Endodermal cell (in vitro differentiated cells): ENCODE measurements around the gene GYPE. TPM values are rescaled to one million over a fixed set of nuclear protein-coding genes. Genes with fewer than 3 reads are reported as not detected.
"Not testable (repeated sequence)": the region's sequence is repeated elsewhere in the genome, so short reads cannot be mapped to it uniquely, and the experiment has no call there.

ENCODE experiments used
- DNase-seq: peaks from one replicate; pipeline ENCODE4 v3.0.0-alpha.2; 2017
- H3K27ac ChIP-seq: 2 replicates; pipeline ENCODE4 v1.5.1; 2013; ENCODE audit warnings: mild to moderate bottlenecking, low read depth, low read length, moderate library complexity
- H3K27me3 ChIP-seq: 2 replicates; pipeline ENCODE4 v1.6.1; 2013; ENCODE audit warnings: mild to moderate bottlenecking, low read length, moderate library complexity; ENCODE audit not compliant: insufficient read depth, control insufficient read depth, poor library complexity, severe bottlenecking
- H3K36me3 ChIP-seq: 2 replicates; pipeline ENCODE4 v1.7.0; 2013; ENCODE audit warnings: mild to moderate bottlenecking, low read length, moderate library complexity; ENCODE audit not compliant: control insufficient read depth, insufficient read depth
- H3K4me1 ChIP-seq: one replicate; pipeline ENCODE4 v1.7.0; 2013; ENCODE audit warnings: low read length; ENCODE audit not compliant: control insufficient read depth, insufficient read depth
- H3K4me3 ChIP-seq: 2 replicates; pipeline ENCODE4 v1.5.1; 2013; ENCODE audit warnings: mild to moderate bottlenecking, low read length, moderate library complexity
- H3K9ac ChIP-seq: 2 replicates; pipeline ENCODE4 v1.6.1; 2013; ENCODE audit warnings: mild to moderate bottlenecking, low read length, moderate library complexity; ENCODE audit not compliant: poor library complexity, severe bottlenecking; ENCODE audit errors: extremely low read depth
- H3K9me3 ChIP-seq: 2 replicates; pipeline ENCODE4 v1.6.1; 2013; ENCODE audit warnings: mild to moderate bottlenecking, low read length, moderate library complexity; ENCODE audit not compliant: control insufficient read depth
- H3K27ac Mint-ChIP-seq: 2 replicates; pipeline ENCODE4 v1.8.0; 2020; ENCODE audit warnings: mixed read lengths
- H3K27me3 Mint-ChIP-seq: 2 replicates; pipeline ENCODE4 v1.8.0; 2021; ENCODE audit warnings: mild to moderate bottlenecking, mixed read lengths; ENCODE audit not compliant: insufficient read depth
- H3K36me3 Mint-ChIP-seq: 2 replicates; pipeline ENCODE4 v1.8.0; 2020; ENCODE audit warnings: low read depth, mixed read lengths
- H3K4me1 Mint-ChIP-seq: 2 replicates; pipeline ENCODE4 v1.8.0; 2020; ENCODE audit warnings: mixed read lengths
- H3K4me3 Mint-ChIP-seq: 2 replicates; pipeline ENCODE4 v1.8.0; 2020; ENCODE audit warnings: mild to moderate bottlenecking, moderate library complexity, mixed read lengths
- H3K9me3 Mint-ChIP-seq: 2 replicates; pipeline ENCODE4 v1.8.0; 2020; ENCODE audit warnings: mild to moderate bottlenecking, mixed read lengths
- WGBS, 2 experiments: methylation state at CpG; one replicate each; pipeline versions ENCODE4 v1.1.5 to v1.1.7; 2013; ENCODE audit warnings: missing lambda C conversion rate in 2 of 2, mixed read lengths in 1 of 2; ENCODE audit not compliant: insufficient coverage in 1 of 2, insufficient read length in 1 of 2; 5-methylcytosine and 5-hydroxymethylcytosine counted together
- total RNA-seq, 2 donors: library from RNA; stranded (reverse); fragmentation: NEBNext Ultra II Directional in 1 of 2; extraction: Animal tissue kit (Norgen Biotek cat#: 25700) in 1 of 2; gene quantifications; 2 replicates in 1 of 2; 3 replicates in 1 of 2; pipeline ENCODE4 v1.2.1, GENCODE V29; 2021
- TF ChIP-seq, protein P1 (sequence below): fragments of 200-600 bp; sonication (generic); conservative IDR thresholded peaks from 2 replicates; pipeline ENCODE4 v1.5.0; 2021; ENCODE audit warnings: antibody characterized with exemption, mild to moderate bottlenecking

GYPE gene
- total RNA-seq, 2 donors from 2014 or later: 0.48 TPM; not detected in 1

- Histone ChIP-seq H3K27ac (no peak overlapping the region), H3K27me3 (no peaks in the 10 kb centered on the region), H3K9me3 (no peaks in the 10 kb centered on the region), H3K4me3 (no peak overlapping the region), H3K36me3 (no peaks in the 10 kb centered on the region), H3K9ac (no peak overlapping the region), H3K4me1 (no peaks in the 10 kb centered on the region)
- no peak overlapping the region for H3K27ac Mint-ChIP-seq
- no peaks in the 10 kb centered on the region for H3K9me3 Mint-ChIP-seq
- H3K4me3 Mint-ChIP-seq: no peak overlapping the region
- H3K4me1 Mint-ChIP-seq: peaks cover 8% of the 10 kb centered on the region
- TF ChIP-seq, protein P1, sequence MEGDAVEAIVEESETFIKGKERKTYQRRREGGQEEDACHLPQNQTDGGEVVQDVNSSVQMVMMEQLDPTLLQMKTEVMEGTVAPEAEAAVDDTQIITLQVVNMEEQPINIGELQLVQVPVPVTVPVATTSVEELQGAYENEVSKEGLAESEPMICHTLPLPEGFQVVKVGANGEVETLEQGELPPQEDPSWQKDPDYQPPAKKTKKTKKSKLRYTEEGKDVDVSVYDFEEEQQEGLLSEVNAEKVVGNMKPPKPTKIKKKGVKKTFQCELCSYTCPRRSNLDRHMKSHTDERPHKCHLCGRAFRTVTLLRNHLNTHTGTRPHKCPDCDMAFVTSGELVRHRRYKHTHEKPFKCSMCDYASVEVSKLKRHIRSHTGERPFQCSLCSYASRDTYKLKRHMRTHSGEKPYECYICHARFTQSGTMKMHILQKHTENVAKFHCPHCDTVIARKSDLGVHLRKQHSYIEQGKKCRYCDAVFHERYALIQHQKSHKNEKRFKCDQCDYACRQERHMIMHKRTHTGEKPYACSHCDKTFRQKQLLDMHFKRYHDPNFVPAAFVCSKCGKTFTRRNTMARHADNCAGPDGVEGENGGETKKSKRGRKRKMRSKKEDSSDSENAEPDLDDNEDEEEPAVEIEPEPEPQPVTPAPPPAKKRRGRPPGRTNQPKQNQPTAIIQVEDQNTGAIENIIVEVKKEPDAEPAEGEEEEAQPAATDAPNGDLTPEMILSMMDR: no peak
- H3K36me3 Mint-ChIP-seq: no peaks in the 10 kb centered on the region
- no peaks in the 10 kb centered on the region for H3K27me3 Mint-ChIP-seq
- no peak for DNase-seq
- 100% methylated on average over 1 to 2 of the region's 2 CpGs for WGBS, 2 experiments
Measured at GRCh38 chr4:143939528-143939927, 34.2 kb upstream of the GYPE start.

GRCh38 chr4:143938890-143939289, 33.5 kb upstream of the GYPE start:
- H3K4me1 Mint-ChIP-seq, H3K36me3 ChIP-seq, H3K9me3 Mint-ChIP-seq, H3K27me3 ChIP-seq, DNase-seq, H3K27me3 Mint-ChIP-seq, H3K27ac Mint-ChIP-seq, H3K4me3 ChIP-seq, H3K9me3 ChIP-seq, H3K36me3 Mint-ChIP-seq, H3K4me3 Mint-ChIP-seq, H3K9ac ChIP-seq, H3K4me1 ChIP-seq, H3K27ac ChIP-seq: not testable (repeated sequence)
- 95% methylated on average over 4 of the region's 4 CpGs; no CpG with 5 or more reads in 1 of the 2 experiments for WGBS, 2 experiments

- Histone ChIP-seq H3K36me3 (no peaks in the 10 kb centered on the region), H3K27me3 (no peaks in the 10 kb centered on the region), H3K27ac (no peak overlapping the region), H3K9ac (no peak overlapping the region), H3K9me3 (no peaks in the 10 kb centered on the region), H3K4me1 (peaks cover 2% of the 10 kb centered on the region), H3K4me3 (no peak overlapping the region)
- Mint-ChIP-seq H3K36me3 (no peaks in the 10 kb centered on the region), H3K27me3 (no peaks in the 10 kb centered on the region), H3K9me3 (peaks cover 2% of the 10 kb centered on the region), H3K27ac (peak overlapping the region; percentile 44), H3K4me1 (peaks cover 19% of the 10 kb centered on the region), H3K4me3 (no peak overlapping the region)
- TF ChIP-seq, protein P1: no peak
- 92 to 95% methylated on average over 6 of the region's 6 CpGs for WGBS, 2 experiments
- DNase-seq: no peak
Measured at GRCh38 chr4:143921181-143921580, 15.8 kb upstream of the GYPE start.

GRCh38 chr4:143916485-143916884, 11.1 kb upstream of the GYPE start:
- H3K9me3 ChIP-seq, H3K27me3 ChIP-seq, H3K9ac ChIP-seq, H3K36me3 Mint-ChIP-seq, H3K36me3 ChIP-seq, H3K9me3 Mint-ChIP-seq, H3K27me3 Mint-ChIP-seq, H3K4me3 ChIP-seq, H3K4me3 Mint-ChIP-seq, H3K4me1 ChIP-seq, H3K27ac Mint-ChIP-seq, DNase-seq, H3K27ac ChIP-seq: not testable (repeated sequence)
- WGBS, 2 experiments: 94% methylated on average over 2 of the region's 5 CpGs; no CpG with 5 or more reads in 1 of the 2 experiments
- peaks cover 15% of the 10 kb centered on the region for H3K4me1 Mint-ChIP-seq

GRCh38 chr4:143912478-143912877, 7.1 kb upstream of the GYPE start:
- not testable (repeated sequence) for H3K27ac ChIP-seq, H3K4me3 ChIP-seq, H3K27me3 ChIP-seq, H3K27ac Mint-ChIP-seq, H3K9me3 ChIP-seq, H3K9me3 Mint-ChIP-seq, H3K36me3 Mint-ChIP-seq, DNase-seq, H3K27me3 Mint-ChIP-seq, H3K9ac ChIP-seq, H3K4me1 ChIP-seq, H3K4me1 Mint-ChIP-seq, H3K36me3 ChIP-seq
- peak overlapping the region; percentile 34 for H3K4me3 Mint-ChIP-seq
- 95% methylated on average over 1 of the region's 2 CpGs; no CpG with 5 or more reads in 1 of the 2 experiments for WGBS, 2 experiments
